ENCODE data around the gene HNRNPA2B1. TPM values are rescaled to one million over a fixed set of nuclear protein-coding genes. Genes with fewer than 3 reads are reported as not detected.

The HNRNPA2B1 gene
- total RNA-seq, 4 donors from 2014 or later, result 206 to 296 (median 285) TPM

DNA sequence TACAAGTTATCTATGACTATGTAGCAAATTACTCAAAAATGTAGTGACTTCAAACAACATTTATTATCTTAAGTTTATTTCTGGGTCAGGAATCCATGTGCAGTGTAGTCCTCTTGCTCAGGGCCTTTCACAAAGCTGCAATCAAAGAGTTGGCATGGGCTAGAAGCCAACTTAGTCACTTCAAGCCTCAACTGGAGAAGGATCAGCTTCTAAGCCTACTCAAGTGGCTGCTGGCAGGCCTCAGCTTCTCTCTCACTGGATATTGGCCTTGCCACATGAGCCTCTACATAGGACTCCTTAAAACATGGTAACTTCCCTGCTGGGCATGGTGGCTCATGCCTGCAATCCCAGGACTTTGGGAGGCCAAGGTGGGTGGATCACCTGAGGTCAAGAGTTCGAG is 53.5 kb downstream of the HNRNPA2B1 start:
- ATAC-seq (ENCODE audit: low FRiP score), result no peak
- TF ChIP-seq, protein P1, sequence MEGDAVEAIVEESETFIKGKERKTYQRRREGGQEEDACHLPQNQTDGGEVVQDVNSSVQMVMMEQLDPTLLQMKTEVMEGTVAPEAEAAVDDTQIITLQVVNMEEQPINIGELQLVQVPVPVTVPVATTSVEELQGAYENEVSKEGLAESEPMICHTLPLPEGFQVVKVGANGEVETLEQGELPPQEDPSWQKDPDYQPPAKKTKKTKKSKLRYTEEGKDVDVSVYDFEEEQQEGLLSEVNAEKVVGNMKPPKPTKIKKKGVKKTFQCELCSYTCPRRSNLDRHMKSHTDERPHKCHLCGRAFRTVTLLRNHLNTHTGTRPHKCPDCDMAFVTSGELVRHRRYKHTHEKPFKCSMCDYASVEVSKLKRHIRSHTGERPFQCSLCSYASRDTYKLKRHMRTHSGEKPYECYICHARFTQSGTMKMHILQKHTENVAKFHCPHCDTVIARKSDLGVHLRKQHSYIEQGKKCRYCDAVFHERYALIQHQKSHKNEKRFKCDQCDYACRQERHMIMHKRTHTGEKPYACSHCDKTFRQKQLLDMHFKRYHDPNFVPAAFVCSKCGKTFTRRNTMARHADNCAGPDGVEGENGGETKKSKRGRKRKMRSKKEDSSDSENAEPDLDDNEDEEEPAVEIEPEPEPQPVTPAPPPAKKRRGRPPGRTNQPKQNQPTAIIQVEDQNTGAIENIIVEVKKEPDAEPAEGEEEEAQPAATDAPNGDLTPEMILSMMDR (IDR thresholded peaks at IDR 0.05), result no peak
- DNase-seq (ENCODE audit: low spot score), result no peak

DNA sequence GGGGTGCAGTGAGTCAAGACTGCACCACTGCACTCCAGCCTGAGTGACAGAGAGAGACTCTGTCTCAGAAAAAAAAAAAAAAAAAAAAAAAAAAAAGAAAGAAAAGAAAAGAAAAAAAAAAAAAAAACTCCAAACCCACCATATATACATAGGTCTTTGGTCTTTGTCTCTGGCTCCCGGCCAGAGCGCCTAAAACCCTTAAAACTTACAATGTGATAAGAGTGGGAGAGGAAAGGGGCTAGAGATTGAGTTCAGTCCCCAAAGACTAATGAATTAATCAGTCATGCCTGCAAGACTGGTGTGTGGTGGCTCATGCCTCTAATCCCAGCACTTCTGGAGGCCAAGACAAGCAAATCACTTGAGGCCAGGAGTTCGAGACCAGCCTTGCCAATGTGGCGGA is 55.3 kb downstream of the HNRNPA2B1 start:
- TF ChIP-seq, protein P1 (IDR thresholded peaks at IDR 0.05), result no peak
- DNase-seq (ENCODE audit: low spot score) (no peak), ATAC-seq (ENCODE audit: low FRiP score) (no peak)

DNA sequence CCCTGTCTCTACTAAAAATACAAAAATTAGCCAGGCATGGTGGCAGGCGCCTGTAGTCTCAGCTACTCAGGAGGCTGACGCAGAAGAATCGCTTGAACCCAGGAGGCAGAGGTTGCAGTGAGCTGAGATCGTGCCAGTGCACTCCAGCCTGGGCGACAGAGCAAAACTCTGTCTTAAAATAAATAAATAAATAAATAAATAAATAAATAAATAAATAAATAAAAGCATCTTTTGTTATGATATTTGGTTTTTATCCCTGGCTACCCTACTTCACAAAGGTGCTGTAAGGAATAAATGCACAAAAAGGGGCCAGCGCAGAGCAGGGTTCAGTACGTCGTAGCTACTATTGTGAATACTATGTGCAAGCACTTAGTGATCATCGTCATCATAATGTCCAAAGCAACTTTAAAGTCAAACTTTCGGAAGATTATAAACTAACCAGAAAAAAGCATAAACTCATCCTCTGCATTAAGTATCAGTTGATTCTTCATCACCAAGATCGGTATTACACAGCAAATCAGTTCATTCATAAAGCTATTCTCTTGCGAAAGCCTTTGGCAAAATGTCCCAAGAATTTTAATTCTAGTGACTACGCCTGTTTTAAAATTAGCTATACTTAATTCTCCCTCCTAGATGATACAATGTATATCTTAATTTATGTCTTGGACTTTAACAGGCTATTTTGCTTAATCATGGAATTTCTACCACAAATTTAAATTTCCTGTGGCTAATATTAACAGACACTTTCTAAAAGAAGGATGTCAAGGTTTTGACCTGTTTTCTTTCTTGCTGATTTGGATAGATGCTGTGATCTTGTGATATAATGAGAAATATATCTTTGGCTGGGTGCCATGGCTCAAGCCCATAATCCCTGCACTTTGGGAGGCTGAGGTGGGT is 56.1 kb downstream of the HNRNPA2B1 start:
- ATAC-seq (ENCODE audit: low FRiP score), result no peak
- DNase-seq (ENCODE audit: low spot score), result no peak
- TF ChIP-seq, protein P1 (IDR thresholded peaks at IDR 0.05), result no peak

DNA sequence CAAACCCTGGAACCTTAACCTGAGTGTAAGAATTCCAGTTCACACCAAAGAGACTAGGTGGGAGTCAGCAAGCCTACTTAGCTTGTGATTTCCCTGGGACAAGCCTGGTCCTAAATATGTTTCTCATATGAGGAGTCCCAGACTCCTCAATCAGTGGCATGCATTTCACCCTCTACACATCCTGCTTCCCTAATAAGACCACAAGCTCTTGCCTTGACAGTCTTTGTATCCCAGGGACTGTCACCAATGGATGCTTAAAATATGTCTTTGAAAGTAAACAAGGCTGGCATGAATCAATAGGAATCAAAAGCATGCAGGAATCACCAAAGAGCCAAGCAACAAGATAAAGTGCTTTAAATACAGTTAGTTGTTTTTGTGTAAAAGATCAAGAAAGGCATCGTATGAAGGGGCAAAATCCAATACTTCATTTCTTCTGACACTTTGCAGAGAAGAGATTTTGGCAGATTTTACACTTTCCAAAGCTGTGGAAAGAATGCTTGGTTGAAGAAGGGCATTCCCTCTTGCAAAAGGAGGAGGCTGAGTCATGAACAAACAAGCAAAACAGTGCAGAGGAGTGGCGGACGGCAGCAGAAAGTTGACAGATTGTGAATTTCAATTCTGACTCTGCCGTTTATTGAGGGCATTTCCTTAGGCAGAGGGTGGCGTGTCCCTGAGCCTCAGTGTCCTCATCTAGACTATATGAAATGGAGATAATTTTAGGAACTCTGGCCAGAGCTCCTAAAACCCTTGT is 57.1 kb downstream of the HNRNPA2B1 start:
- ATAC-seq (ENCODE audit: low FRiP score) (peak; percentile 85), DNase-seq (ENCODE audit: low spot score) (no peak)
- TF ChIP-seq, protein P1 (IDR thresholded peaks at IDR 0.05), result no peak

DNA sequence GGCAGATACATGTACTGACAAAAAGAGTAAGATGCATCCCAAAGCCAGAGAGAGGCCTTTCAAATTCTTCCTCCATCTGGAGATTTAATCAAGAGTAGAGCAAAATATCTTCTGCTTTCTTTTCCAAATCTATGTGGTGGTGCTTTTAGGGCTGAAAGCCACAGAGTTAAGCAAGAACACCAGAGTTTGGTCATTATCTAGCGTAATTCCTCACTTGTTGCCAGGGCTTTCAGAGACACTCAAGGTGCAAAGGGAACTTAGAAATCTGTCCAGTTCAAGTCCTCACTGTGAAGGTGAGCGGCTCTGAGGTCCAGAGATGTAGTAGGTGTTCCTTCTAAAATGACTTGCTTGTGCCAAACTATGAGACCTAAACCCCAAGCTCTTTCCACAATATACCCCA is 59.5 kb downstream of the HNRNPA2B1 start:
- ATAC-seq (ENCODE audit: low FRiP score) (no peak), DNase-seq (ENCODE audit: low spot score) (no peak)
- TF ChIP-seq, protein P1 (IDR thresholded peaks at IDR 0.05), result no peak

DNA sequence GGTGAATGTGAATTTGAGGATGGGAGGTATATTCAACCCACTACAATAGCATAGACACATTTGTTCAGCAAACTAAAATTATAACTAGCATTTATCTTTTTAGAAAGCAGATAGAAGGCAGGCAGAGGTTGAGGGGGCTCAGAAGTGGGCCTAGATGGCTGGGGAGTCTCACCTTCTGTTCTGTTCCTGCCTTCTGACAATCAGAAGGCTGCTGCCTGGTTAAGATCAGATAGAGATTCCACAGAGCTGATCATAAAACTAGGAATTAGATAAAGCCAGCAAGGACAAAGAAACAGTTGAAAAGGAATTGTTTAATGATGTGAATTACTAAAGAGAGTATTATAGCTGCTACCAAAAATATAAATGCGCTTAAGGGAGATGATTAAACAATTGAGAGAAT is 60.2 kb downstream of the HNRNPA2B1 start:
- ATAC-seq (ENCODE audit: low FRiP score), result no peak
- DNase-seq (ENCODE audit: low spot score), result no peak
- TF ChIP-seq, protein P1 (IDR thresholded peaks at IDR 0.05), result no peak

Other genes starting within 250 kb of the HNRNPA2B1 start
- gene NFE2L3, start 48.5 kb downstream of the HNRNPA2B1 start, total RNA-seq, result 10 to 100 TPM in 1 of 4 donors, 1 to 10 TPM in 3; 3.9 to 12.1 (median 5.3) TPM
- 100 to 1,000 TPM in 1 of 4 donors, 10 to 100 TPM in 3; 60.1 to 111 (median 87.4) TPM for gene CBX3, start 999 bp upstream of the HNRNPA2B1 start, total RNA-seq
- 10 to 100 TPM in 3 of 4 donors, 1 to 10 TPM in 1; 7.7 to 65.6 (median 21.5) TPM for gene SNX10, start 91.1 kb upstream of the HNRNPA2B1 start, total RNA-seq